Left renal pelvis (tissue), 4 donors: ENCODE results near the gene CAMKMT. TPM values are rescaled to one million over a fixed set of nuclear protein-coding genes. Genes with fewer than 3 reads are reported as not detected.

Experiments used
- DNase-seq, 4 donors: peaks; one replicate each; pipeline ENCODE4 v3.0.0-alpha.2; 2013; ENCODE audit warnings: low read depth in 4 of 4, low spot score in 3 of 4
- polyA plus RNA-seq, 4 donors: library from polyadenylated mRNA; unstranded; fragments of 120-200 nt; gene quantifications; one replicate each; pipeline ENCODE4 v1.2.1, GENCODE V29; 2013; ENCODE audit not compliant: insufficient read length in 4 of 4

Gene CAMKMT
- polyA plus RNA-seq, 4 donors: 6.3 to 15.5 (median 14.4) TPM

- DNase-seq: no peak
These were observed 186.0 kb downstream of the CAMKMT start for GRCh38 chr2:44547718-44548117.

GRCh38 chr2:44548221-44549098 is 186.7 kb downstream of the CAMKMT start:
- DNase-seq: no peak

- no peak for DNase-seq
These were observed 187.3 kb downstream of the CAMKMT start for GRCh38 chr2:44549099-44549471.

GRCh38 chr2:44549856-44550255 is 188.1 kb downstream of the CAMKMT start:
- DNase-seq: no peak

GRCh38 chr2:44550561-44550960 is 188.8 kb downstream of the CAMKMT start:
- no peak for DNase-seq

GRCh38 chr2:44551497-44551896 is 189.8 kb downstream of the CAMKMT start:
- DNase-seq: no peak

GRCh38 chr2:44553456-44553855 is 191.7 kb downstream of the CAMKMT start:
- DNase-seq: no peak

- DNase-seq: no peak
These were observed 194.0 kb downstream of the CAMKMT start for GRCh38 chr2:44555700-44556099.

GRCh38 chr2:44559108-44559507 is 197.4 kb downstream of the CAMKMT start:
- DNase-seq: no peak

- no peak for DNase-seq
These were observed 198.6 kb downstream of the CAMKMT start for GRCh38 chr2:44560352-44560751.

GRCh38 chr2:44560941-44561340 is 199.2 kb downstream of the CAMKMT start:
- no peak for DNase-seq

- no peak for DNase-seq
These were observed 201.0 kb downstream of the CAMKMT start for GRCh38 chr2:44562737-44563136.

- no peak for DNase-seq
These were observed 203.0 kb downstream of the CAMKMT start for GRCh38 chr2:44564752-44565151.

GRCh38 chr2:44566059-44566458 is 204.3 kb downstream of the CAMKMT start:
- no peak for DNase-seq

GRCh38 chr2:44569491-44569890 is 207.7 kb downstream of the CAMKMT start:
- no peak for DNase-seq

GRCh38 chr2:44570271-44570670 is 208.5 kb downstream of the CAMKMT start:
- DNase-seq: no peak

GRCh38 chr2:44570777-44571176 is 209.0 kb downstream of the CAMKMT start:
- DNase-seq: no peak

- DNase-seq: no peak
These were observed 210.6 kb downstream of the CAMKMT start for GRCh38 chr2:44572196-44572900.

GRCh38 chr2:44573996-44574395 is 212.2 kb downstream of the CAMKMT start:
- no peak for DNase-seq

GRCh38 chr2:44578471-44579093 is 216.8 kb downstream of the CAMKMT start:
- DNase-seq: no peak

- no peak for DNase-seq
These were observed 217.5 kb downstream of the CAMKMT start for GRCh38 chr2:44579115-44579836.
